Omental fat pad (tissue), 4 donors: ENCODE data around the gene LINGO1. TPM values are rescaled to one million over a fixed set of nuclear protein-coding genes. Genes with fewer than 3 reads are reported as not detected.

Source experiments
- ATAC-seq: fragments of 150-250 bp; one replicate; pipeline ENCODE4 v1.9.1; 2016; ENCODE audit warnings: mild to moderate bottlenecking, moderate library complexity; ENCODE audit not compliant: low FRiP score
- DNase-seq: peaks from one replicate; pipeline ENCODE4 v3.0.0-alpha.2; 2019; ENCODE audit warnings: low spot score
- CTCF ChIP-seq, 3 donors: fragments of 450-650 bp; IDR thresholded peaks; one replicate each; pipeline ENCODE4 v1.5.1; 2016 to 2017; ENCODE audit warnings: antibody characterized with exemption in 3 of 3, mild to moderate bottlenecking in 3 of 3, moderate library complexity in 2 of 3
- total RNA-seq, 4 donors: library from RNA; depleted of rRNA; stranded (reverse); fragments of >200 nt; gene quantifications; one replicate each; pipeline ENCODE4 v1.1.0, GENCODE V29; 2016

The LINGO1 gene
- total RNA-seq, 4 donors from 2014 or later: 0.36 to 1.7 (median 0.69) TPM

GRCh38 chr15:77656294-77656693 is 23.6 kb upstream of the LINGO1 start:
- DNase-seq (no peak), ATAC-seq (no peak)
- no peak for TF ChIP-seq CTCF (IDR thresholded peaks at IDR 0.05)

- no peak for DNase-seq
- ATAC-seq: no peak
- TF ChIP-seq CTCF (IDR thresholded peaks at IDR 0.05): no peak
These were observed 22.3 kb upstream of the LINGO1 start for GRCh38 chr15:77654975-77655374.

- no peak for TF ChIP-seq CTCF (IDR thresholded peaks at IDR 0.05)
- ATAC-seq (no peak), DNase-seq (no peak)
These were observed 21.2 kb upstream of the LINGO1 start for GRCh38 chr15:77653832-77654480.

GRCh38 chr15:77650265-77650664 is 17.6 kb upstream of the LINGO1 start:
- ATAC-seq (no peak), DNase-seq (no peak)
- TF ChIP-seq CTCF (IDR thresholded peaks at IDR 0.05): no peak

- no peak for TF ChIP-seq CTCF (IDR thresholded peaks at IDR 0.05)
- DNase-seq (no peak), ATAC-seq (no peak)
These were observed 16.9 kb upstream of the LINGO1 start for GRCh38 chr15:77649610-77650009.

- DNase-seq: no peak
- no peak for ATAC-seq
- TF ChIP-seq CTCF (IDR thresholded peaks at IDR 0.05): no peak
These were observed 16.3 kb upstream of the LINGO1 start for GRCh38 chr15:77649017-77649416.

GRCh38 chr15:77647961-77648360 is 15.2 kb upstream of the LINGO1 start:
- ATAC-seq: no peak
- TF ChIP-seq CTCF (IDR thresholded peaks at IDR 0.05): no peak
- DNase-seq: no peak
